ENCODE results near the gene PRM1.

The PRM1 gene

DNA sequence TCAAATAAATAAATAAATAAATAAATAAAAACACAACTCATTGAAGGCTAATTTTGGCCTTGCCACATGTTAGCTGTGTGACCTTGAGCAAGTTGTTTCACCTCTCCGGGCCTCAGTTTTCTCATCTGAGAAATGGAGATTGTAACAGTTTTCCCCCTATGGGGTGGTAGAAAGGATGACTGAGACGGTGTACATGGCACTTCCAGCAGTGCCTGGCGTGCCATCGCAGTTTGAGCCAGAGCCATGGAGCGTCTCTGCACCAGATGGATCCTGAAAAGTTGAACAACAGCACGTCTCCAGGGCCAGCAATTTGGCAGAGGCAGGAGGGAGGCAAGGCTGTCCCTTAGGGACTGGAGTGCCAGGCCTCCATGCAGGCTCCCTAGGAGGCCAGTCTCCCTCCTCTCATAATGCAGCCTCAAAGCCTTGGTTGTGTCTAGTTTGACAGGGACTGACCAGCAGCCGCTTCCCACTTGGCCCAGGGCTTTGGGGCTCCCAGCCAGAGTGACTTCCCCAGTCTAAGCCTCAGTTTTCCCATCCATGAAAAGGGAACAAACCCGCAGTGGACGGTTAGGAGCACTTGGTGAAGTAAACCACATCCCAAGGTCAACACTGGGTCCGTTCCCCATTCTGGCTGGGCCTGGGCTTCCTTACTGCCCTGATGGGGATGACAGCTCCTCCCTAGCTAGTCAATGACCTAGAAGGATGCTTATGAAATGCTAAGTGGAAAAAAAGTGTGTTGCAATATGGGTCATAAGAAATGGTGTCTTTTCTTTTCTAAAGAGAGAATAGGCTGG lies 44.5 kb downstream of the PRM1 start:
- no peak for DNase-seq (ENCODE audit: low spot score)
- TF ChIP-seq, protein P1, sequence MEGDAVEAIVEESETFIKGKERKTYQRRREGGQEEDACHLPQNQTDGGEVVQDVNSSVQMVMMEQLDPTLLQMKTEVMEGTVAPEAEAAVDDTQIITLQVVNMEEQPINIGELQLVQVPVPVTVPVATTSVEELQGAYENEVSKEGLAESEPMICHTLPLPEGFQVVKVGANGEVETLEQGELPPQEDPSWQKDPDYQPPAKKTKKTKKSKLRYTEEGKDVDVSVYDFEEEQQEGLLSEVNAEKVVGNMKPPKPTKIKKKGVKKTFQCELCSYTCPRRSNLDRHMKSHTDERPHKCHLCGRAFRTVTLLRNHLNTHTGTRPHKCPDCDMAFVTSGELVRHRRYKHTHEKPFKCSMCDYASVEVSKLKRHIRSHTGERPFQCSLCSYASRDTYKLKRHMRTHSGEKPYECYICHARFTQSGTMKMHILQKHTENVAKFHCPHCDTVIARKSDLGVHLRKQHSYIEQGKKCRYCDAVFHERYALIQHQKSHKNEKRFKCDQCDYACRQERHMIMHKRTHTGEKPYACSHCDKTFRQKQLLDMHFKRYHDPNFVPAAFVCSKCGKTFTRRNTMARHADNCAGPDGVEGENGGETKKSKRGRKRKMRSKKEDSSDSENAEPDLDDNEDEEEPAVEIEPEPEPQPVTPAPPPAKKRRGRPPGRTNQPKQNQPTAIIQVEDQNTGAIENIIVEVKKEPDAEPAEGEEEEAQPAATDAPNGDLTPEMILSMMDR (IDR thresholded peaks at IDR 0.05; ENCODE audit: extremely low read depth, missing control alignments), result no peak

DNA sequence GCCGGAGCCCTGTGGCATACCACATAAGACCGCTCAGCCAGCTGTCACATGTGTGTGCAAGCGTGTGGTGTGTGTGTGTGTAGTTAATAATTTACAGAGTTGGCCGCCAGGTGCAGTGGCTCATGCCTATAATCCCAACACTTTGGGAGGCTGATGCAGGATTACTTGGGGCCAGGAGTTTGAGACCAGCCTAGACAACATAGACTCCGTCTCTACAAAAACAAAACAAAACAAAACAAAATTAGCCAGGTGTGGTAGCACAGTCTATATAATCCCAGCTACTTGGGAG lies 45.5 kb downstream of the PRM1 start:
- TF ChIP-seq, protein P1 (IDR thresholded peaks at IDR 0.05; ENCODE audit: extremely low read depth, missing control alignments), result no peak
- no peak for DNase-seq (ENCODE audit: low spot score)

DNA sequence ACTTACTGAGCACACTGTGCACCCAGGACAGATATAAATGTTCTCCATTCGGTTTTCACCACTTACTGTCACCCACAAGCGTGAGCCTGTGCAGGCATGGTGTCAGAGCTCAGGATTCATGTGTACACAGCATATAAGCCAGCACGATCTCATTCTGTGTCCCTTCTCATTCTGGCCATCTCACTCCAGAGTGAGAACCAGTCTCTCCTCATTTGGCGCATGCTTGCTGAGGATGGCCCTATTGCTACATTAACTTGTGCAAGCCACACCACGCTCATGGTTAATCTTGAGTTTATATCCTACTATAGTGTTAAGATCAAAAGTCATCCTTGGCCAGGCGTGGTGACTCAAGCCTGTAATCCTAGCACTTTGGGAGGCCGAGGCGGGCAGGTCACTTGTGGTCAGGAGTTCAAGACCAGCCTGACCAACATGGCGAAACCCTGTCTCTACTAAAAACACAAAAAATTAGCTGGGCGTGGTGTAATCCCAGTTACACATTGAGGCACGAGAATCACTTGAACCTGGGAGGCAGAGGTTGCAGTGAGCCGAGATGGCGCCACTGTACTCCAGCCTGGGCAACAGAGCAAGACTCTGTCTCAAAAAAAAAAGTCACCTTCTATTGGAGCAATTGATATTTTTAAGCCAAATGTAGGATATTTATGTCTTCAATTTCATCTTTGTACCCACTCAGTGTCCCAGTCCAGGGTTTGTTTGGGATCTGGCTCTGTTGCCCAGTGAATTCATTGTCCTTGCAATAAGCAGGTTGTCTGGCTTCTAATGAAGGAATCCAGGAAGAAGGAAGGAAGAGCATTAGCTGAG lies 46.0 kb downstream of the PRM1 start:
- DNase-seq (ENCODE audit: low spot score), result no peak
- TF ChIP-seq, protein P1 (IDR thresholded peaks at IDR 0.05; ENCODE audit: extremely low read depth, missing control alignments), result no peak

DNA sequence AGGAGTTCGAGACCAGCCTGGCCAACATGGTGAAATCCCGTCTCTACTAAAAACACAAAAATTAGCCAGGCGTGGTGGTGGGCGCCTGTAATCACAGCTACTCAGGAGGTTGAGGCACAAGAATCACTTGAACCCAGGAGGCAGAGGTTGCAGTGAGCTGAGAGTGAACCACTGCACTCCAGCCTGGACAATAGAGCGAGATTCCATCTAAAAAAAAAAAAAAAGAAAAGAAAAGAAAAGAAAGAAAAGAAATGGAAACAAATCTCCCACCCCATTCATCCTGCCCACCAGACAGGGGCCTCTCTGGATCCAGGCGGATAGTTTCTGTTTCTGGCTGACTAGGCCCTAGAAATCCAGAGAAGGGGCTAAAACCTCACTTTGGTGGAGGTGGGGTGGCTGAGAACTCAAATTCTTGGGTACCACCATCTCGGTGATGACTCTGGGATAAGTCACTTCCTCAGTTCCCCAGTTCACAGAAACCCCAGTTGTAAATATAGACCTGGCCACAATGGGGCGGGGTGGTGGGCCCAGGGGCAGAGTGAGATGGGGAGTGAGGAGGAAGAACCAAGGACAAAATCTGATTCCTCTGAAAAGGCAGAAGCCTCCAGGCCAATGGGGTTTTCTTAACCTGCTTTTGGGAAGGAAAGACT lies 47.3 kb downstream of the PRM1 start:
- no peak for DNase-seq (ENCODE audit: low spot score)
- TF ChIP-seq, protein P1 (IDR thresholded peaks at IDR 0.05; ENCODE audit: extremely low read depth, missing control alignments), result no peak

DNA sequence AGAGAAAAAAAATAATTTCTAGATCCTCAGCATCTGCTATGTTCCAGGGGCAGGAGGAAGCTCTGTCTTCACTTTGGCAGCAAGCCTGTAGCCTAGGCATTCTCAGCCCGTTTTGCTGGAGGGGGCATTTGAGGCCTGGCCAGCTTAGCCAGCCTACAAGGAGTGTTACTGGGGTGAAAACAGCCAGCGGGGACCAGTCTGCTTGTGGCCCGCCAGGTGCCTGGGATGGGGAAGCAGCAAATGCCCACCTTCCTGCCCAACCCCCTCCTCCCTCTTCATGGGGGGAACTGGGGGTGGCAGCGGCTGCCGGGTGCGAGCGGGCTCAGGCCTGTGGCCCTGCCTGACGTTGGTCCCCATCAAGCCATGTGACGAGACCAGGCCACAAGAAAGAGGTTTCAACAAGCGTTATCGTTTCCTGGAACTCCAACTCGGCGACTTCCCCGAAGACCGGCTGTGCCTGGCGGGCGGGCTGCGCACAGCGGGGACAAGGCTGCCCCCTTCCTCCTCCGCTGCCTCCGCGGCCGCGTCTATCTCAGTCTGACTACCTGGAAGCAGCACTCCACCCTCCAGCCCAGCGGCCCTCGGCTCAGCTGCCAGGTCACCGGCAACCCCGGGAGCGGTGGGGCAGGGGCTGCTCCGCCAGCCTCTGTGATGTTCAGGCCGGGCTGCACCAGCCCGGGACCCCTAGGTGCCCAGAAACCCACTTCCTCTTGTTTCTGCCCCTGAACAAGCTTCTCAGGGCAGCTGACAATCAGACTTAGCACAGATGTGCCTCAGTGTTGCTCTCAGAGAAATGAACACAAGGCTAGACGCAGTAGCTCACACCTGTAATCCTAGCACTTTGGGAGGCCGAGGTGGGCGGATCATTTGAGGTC lies 48.0 kb downstream of the PRM1 start:
- peak; percentile 75 for DNase-seq (ENCODE audit: low spot score)
- TF ChIP-seq, protein P1 (IDR thresholded peaks at IDR 0.05; ENCODE audit: extremely low read depth, missing control alignments), result no peak

DNA sequence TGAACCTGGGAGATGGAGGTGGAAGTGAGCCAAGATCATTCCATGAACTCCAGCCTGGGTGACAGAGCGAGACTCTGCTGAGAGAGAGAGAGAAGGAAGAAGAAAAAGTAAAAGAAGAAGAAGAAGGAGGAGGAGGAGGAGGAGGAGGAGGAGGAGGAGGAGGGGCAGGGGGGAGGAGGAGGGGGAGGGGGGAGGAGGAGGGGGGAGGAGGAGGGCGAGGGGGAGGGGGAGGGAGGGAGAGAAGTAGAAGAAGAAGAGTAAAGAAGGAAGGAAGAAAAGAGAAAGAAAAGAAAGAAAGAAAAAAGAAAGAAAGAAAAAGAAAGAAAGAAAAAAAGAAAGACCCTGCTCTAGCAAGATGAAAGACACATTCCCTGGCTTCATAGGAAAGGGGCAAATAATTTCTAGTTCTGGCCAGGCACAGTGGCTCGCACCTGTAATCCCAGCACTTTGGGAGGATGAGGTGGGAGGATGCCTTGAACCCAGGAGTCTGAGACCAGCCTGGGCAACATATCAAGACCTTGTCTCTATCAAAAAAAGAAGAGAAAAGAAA lies 48.8 kb downstream of the PRM1 start:
- no peak for DNase-seq (ENCODE audit: low spot score)
- TF ChIP-seq, protein P1 (IDR thresholded peaks at IDR 0.05; ENCODE audit: extremely low read depth, missing control alignments), result no peak
